Gastroesophageal sphincter (tissue), 4 donors: ENCODE data around the gene ALDH6A1. TPM values are rescaled to one million over a fixed set of nuclear protein-coding genes. Genes with fewer than 3 reads are reported as not detected.

ENCODE experiments used
- ATAC-seq: fragments of 150-250 bp; one replicate; pipeline ENCODE4 v1.9.1; 2016; ENCODE audit warnings: mild to moderate bottlenecking, moderate library complexity
- H3K27ac ChIP-seq, 4 donors: fragments of 200-600 bp; sonication (generic) in 3 of 4; 1 replicate in 3 of 4; 2 replicates in 1 of 4; pipeline ENCODE4 v1.5.1; 2016 to 2019
- H3K27me3 ChIP-seq: fragments of 200-600 bp; sonication (generic); one replicate; pipeline ENCODE4 v1.5.1; 2019
- H3K36me3 ChIP-seq, 2 donors: fragments of 200-600 bp; sonication (generic); one replicate each; pipeline ENCODE4 v1.5.1; 2019; ENCODE audit warnings: control low read depth in 1 of 2
- H3K4me1 ChIP-seq, 3 donors: fragments of 200-600 bp; sonication (generic); 1 replicate in 2 of 3; 2 replicates in 1 of 3; pipeline ENCODE4 v1.5.1; 2016 to 2019; ENCODE audit warnings: control low read depth in 2 of 3
- H3K4me3 ChIP-seq, 2 donors: fragments of 200-600 bp; sonication (generic); one replicate each; pipeline ENCODE4 v1.5.1; 2019; ENCODE audit warnings: mild to moderate bottlenecking in 1 of 2, moderate library complexity in 1 of 2
- H3K9me3 ChIP-seq, 3 donors: fragments of 200-600 bp; sonication (generic); one replicate each; pipeline ENCODE4 v1.5.1; 2017 to 2019; ENCODE audit warnings: control low read depth in 2 of 3
- CTCF ChIP-seq, 4 experiments: fragments of 200-600 bp in 2 of 4; fragments of 450-650 bp in 2 of 4; sonication (generic) in 1 of 4; IDR thresholded peaks; one replicate each; pipeline ENCODE4 v1.5.1; 2017 to 2019; ENCODE audit warnings: antibody characterized with exemption in 4 of 4, mild to moderate bottlenecking in 2 of 4, moderate library complexity in 2 of 4
- EP300 ChIP-seq: sonication (generic); formaldehyde crosslinking; IDR thresholded peaks from one replicate; pipeline ENCODE4 v1.6.1; 2017; ENCODE audit warnings: antibody characterized with exemption, mild to moderate bottlenecking
- POLR2A ChIP-seq, 2 donors: fragments of 450-650 bp; IDR thresholded peaks; one replicate each; pipeline ENCODE4 v1.6.1; 2017; ENCODE audit warnings: antibody characterized with exemption in 2 of 2, mild to moderate bottlenecking in 2 of 2, moderate library complexity in 1 of 2
- POLR2AphosphoS5 ChIP-seq: sonication (generic); formaldehyde crosslinking; IDR thresholded peaks from one replicate; pipeline ENCODE4 v1.6.1; 2017; ENCODE audit warnings: antibody characterized with exemption
- WGBS, 2 donors: methylation state at CpG; one replicate each; pipeline ENCODE4 v1.1.5; 2018; ENCODE audit warnings: low coverage in 1 of 2; 5-methylcytosine and 5-hydroxymethylcytosine counted together
- total RNA-seq, 4 donors: library from RNA; depleted of rRNA; stranded (reverse); fragments of >200 nt; gene quantifications; one replicate each; pipeline ENCODE4 v1.1.0, GENCODE V29; 2016

Gene ALDH6A1
- total RNA-seq, 4 donors from 2014 or later = 47.9 to 70.5 (median 61.3) TPM

- Histone ChIP-seq H3K4me1 (no peaks in the 10 kb centered on the region), H3K36me3 (peaks cover 0 to 26% of the 10 kb centered on the region in 2 donors), H3K27ac (no peak overlapping the region), H3K4me3 (no peak overlapping the region), H3K27me3 (no peaks in the 10 kb centered on the region), H3K9me3 (no peaks in the 10 kb centered on the region)
- 63 to 70% methylated on average over 3 of the region's 3 CpGs for WGBS, 2 donors
- ATAC-seq = no peak
- TF ChIP-seq CTCF (IDR thresholded peaks at IDR 0.05) (peak; percentile 53 to 65 (median 56)), POLR2A (IDR thresholded peaks at IDR 0.05) (no peak), EP300 (no peak)
Observed at GRCh38 chr14:74038020-74038859, 46.0 kb downstream of the ALDH6A1 start.

GRCh38 chr14:74035556-74035955 lies 48.7 kb downstream of the ALDH6A1 start:
- Histone ChIP-seq H3K4me3 (no peak overlapping the region), H3K4me1 (no peaks in the 10 kb centered on the region), H3K36me3 (peaks cover 0 to 24% of the 10 kb centered on the region in 2 donors), H3K27ac (no peak overlapping the region), H3K27me3 (no peaks in the 10 kb centered on the region), H3K9me3 (no peaks in the 10 kb centered on the region)
- WGBS, 2 donors = 100% methylated on average over 1 of the region's 4 CpGs
- no peak for ATAC-seq
- TF ChIP-seq EP300 = no peak
- no peak for TF ChIP-seq POLR2AphosphoS5
- no peak for TF ChIP-seq CTCF (IDR thresholded peaks at IDR 0.05)
- TF ChIP-seq POLR2A (IDR thresholded peaks at IDR 0.05) = no peak

DNA sequence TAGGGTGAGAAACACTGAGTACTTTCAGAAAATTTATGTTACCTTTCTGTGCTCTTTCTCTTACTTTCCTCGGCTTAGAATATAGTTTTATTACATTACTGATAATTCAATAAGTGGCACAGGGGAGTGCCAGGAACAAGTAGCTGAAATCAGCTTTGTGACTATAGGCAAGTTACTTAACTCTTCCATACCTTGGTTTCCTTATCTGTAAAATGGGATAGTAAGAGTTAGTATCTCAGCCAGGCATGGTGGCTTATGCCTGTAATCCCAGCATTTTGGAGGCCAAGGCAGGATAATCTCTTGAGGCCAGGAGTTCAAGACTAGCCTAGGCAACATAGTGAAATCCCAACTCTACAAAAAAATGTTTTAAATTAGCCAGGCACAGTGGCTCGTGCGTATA lies 49.7 kb downstream of the ALDH6A1 start:
- 83 to 93% methylated on average over 1 to 3 of the region's 3 CpGs for WGBS, 2 donors
- Histone ChIP-seq H3K4me1 (no peaks in the 10 kb centered on the region), H3K27ac (no peak overlapping the region), H3K9me3 (no peaks in the 10 kb centered on the region), H3K4me3 (no peak overlapping the region), H3K36me3 (peaks cover 0 to 22% of the 10 kb centered on the region in 2 donors), H3K27me3 (no peaks in the 10 kb centered on the region)
- TF ChIP-seq POLR2A (IDR thresholded peaks at IDR 0.05) (no peak), POLR2AphosphoS5 (no peak), EP300 (no peak), CTCF (IDR thresholded peaks at IDR 0.05) (no peak)
- no peak for ATAC-seq

DNA sequence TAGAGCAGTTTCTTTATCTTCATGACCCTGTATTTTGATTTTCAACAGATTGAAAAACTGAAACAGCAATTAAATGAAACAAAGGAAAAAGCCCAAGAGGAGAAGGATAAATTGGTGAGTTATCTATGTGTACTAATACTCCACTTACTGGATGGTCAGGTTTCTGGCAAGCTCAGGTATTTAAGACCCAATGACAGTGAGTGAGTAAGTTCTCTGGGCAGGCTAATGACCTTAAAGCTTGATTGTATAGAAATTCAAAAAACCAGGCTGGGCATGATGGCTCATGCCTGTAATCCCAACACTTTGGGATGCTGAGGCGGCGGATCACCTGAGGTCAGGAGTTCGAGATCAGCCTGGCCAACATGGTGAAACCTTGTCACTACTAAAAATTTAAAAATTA lies 55.1 kb downstream of the ALDH6A1 start:
- Histone ChIP-seq H3K4me1 (no peaks in the 10 kb centered on the region), H3K9me3 (no peaks in the 10 kb centered on the region), H3K36me3 (peaks cover 0 to 12% of the 10 kb centered on the region in 2 donors), H3K27ac (no peak overlapping the region), H3K4me3 (no peak overlapping the region), H3K27me3 (no peaks in the 10 kb centered on the region)
- ATAC-seq = no peak
- TF ChIP-seq EP300 (no peak), CTCF (IDR thresholded peaks at IDR 0.05) (no peak), POLR2AphosphoS5 (no peak), POLR2A (IDR thresholded peaks at IDR 0.05) (no peak)
- 97% methylated on average over 3 of the region's 3 CpGs; no CpG with 5 or more reads in 1 of the 2 donors for WGBS, 2 donors

DNA sequence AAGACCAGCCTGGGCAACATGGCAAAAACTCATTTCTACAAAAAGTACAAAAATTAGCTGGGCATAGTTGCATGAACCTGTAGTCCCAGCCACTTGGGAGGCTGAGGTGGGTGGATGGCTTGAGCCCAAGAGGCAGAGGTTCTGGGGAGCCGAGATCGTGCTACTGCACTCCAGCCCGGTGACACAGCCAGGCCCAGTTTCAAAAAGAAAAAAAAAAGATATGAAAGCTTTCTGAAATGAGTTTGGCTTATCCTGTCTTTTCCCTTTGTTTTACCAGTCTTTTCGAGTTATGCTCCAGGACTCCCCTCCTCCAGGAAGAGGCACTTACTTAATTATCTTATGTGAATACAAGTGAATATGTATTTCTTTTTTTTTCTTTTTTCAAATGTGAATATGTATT lies 61.9 kb downstream of the ALDH6A1 start:
- WGBS, 2 donors = 64 to 95% methylated on average over 3 to 4 of the region's 4 CpGs
- Histone ChIP-seq H3K4me1 (peaks cover 0 to 25% (median 3%) of the 10 kb centered on the region in 3 donors), H3K27me3 (no peaks in the 10 kb centered on the region), H3K27ac (no peak overlapping the region), H3K4me3 (no peak overlapping the region), H3K36me3 (no peaks in the 10 kb centered on the region), H3K9me3 (no peaks in the 10 kb centered on the region)
- no peak for ATAC-seq
- TF ChIP-seq EP300 (no peak), POLR2AphosphoS5 (no peak), POLR2A (IDR thresholded peaks at IDR 0.05) (no peak), CTCF (IDR thresholded peaks at IDR 0.05) (no peak)
